OCI-LY7 (cell line): ENCODE data around the gene CDH2. TPM values are rescaled to one million over a fixed set of nuclear protein-coding genes. Genes with fewer than 3 reads are reported as not detected.

Experiments used
- BruUV-seq: library from RNA; stranded (reverse); fragments of 400-500 nt; replicated peaks from 2 replicates; lab custom pipeline; 2021; lab: Mats Ljungman, UMichigan
- CTCF ChIA-PET: fragments of 300-600 bp; sonication (Branson Sonifier 250); formaldehyde crosslinking; loops from one replicate; lab custom pipeline; 2022; ENCODE audit warnings: antibody characterized with exemption; ENCODE audit not compliant: unreplicated experiment; lab: Charles Lee
- POLR2A ChIA-PET: fragments of 300-600 bp; sonication (Branson Sonifier 250); formaldehyde crosslinking; loops from one replicate; lab custom pipeline; 2022; ENCODE audit warnings: antibody characterized with exemption; lab: Charles Lee
- DNase-seq: peaks from one replicate; pipeline ENCODE4 v3.0.0-alpha.2; 2015; ENCODE audit warnings: low spot score
- H2AFZ ChIP-seq: fragments of 200-600 bp; sonication (generic), shearing (Covaris generic); 2 replicates; pipeline ENCODE4 v1.6.1; 2014; ENCODE audit warnings: mild to moderate bottlenecking, antibody characterized with exemption, low read length, moderate library complexity
- H3K27ac ChIP-seq: fragments of 200-600 bp; sonication (generic); 2 replicates; pipeline ENCODE4 v1.5.1; 2014; ENCODE audit warnings: mixed run types, low read depth, mild to moderate bottlenecking, moderate library complexity, low read length, inconsistent platforms; ENCODE audit not compliant: poor library complexity, severe bottlenecking
- H3K36me3 ChIP-seq: fragments of 200-600 bp; sonication (generic); 2 replicates; pipeline ENCODE4 v1.6.1; 2014; ENCODE audit warnings: mild to moderate bottlenecking, antibody characterized with exemption, low read length, moderate library complexity, mixed read lengths; ENCODE audit not compliant: insufficient read depth
- H3K4me1 ChIP-seq: fragments of 200-600 bp; sonication (generic); 2 replicates; pipeline ENCODE4 v1.5.1; 2014; ENCODE audit warnings: mild to moderate bottlenecking, low read length; ENCODE audit not compliant: insufficient read depth, poor library complexity, severe bottlenecking
- H3K4me2 ChIP-seq: fragments of 200-600 bp; sonication (generic); 2 replicates; pipeline ENCODE4 v1.6.1; 2014; ENCODE audit warnings: mild to moderate bottlenecking, low read length
- H3K4me3 ChIP-seq: fragments of 200-600 bp; sonication (generic); 2 replicates; pipeline ENCODE4 v1.5.1; 2014; ENCODE audit warnings: mild to moderate bottlenecking, low read depth, low read length; ENCODE audit not compliant: poor library complexity, severe bottlenecking
- H3K79me2 ChIP-seq: fragments of 200-600 bp; sonication (generic); 2 replicates; pipeline ENCODE4 v1.6.1; 2016; ENCODE audit warnings: low read depth, mild to moderate bottlenecking, low read length, moderate library complexity, mixed read lengths; ENCODE audit not compliant: insufficient read depth
- H3K9me2 ChIP-seq: fragments of 200-600 bp; sonication (generic); 2 replicates; pipeline ENCODE4 v1.6.1; 2016; ENCODE audit warnings: mild to moderate bottlenecking, low read length, mixed read lengths; ENCODE audit not compliant: insufficient read depth
- H3K9me3 ChIP-seq: fragments of 200-600 bp; sonication (generic); 2 replicates; pipeline ENCODE4 v1.6.1; 2014; ENCODE audit warnings: mild to moderate bottlenecking, mixed run types, low read length, mixed read lengths
- H4K20me1 ChIP-seq: fragments of 200-600 bp; sonication (generic); 2 replicates; pipeline ENCODE4 v1.6.1; 2014; ENCODE audit warnings: mild to moderate bottlenecking, antibody characterized with exemption, low read length, moderate library complexity, mixed read lengths; ENCODE audit not compliant: insufficient read depth
- CTCF ChIP-seq: fragments of 200-600 bp; sonication (generic); conservative IDR thresholded peaks from 2 replicates; pipeline ENCODE4 v1.5.1; 2014; ENCODE audit warnings: mild to moderate bottlenecking, antibody characterized with exemption, low read length, moderate library complexity, mixed read lengths
- EZH2phosphoT487 ChIP-seq: fragments of 200-600 bp; sonication (generic); IDR thresholded peaks from 2 replicates; pipeline ENCODE4 v1.6.1; 2018; ENCODE audit warnings: low read depth, borderline replicate concordance, mild to moderate bottlenecking, mixed run types, antibody characterized with exemption, low read length, moderate library complexity, mixed read lengths
- intact Hi-C: fragments of 100-400 bp; cut with micrococcal nuclease; formaldehyde crosslinking; loops from one replicate; pipeline ENCODE4 v1.10.0; 2022; ENCODE audit not compliant: unreplicated experiment
- total RNA-seq, 2 experiments: library from RNA; depleted of rRNA in 1 of 2; stranded (reverse); fragments of >200 nt in 1 of 2; shearing (Covaris generic) in 1 of 2; gene quantifications; 2 replicates each; pipeline ENCODE4 v1.2.3, GENCODE V29; 2014 to 2022

Gene CDH2
- total RNA-seq, 2 experiments from 2014 or later: not detected

- H3K4me3 ChIP-seq: no peak overlapping the region
- DNase-seq: no peak
- no peak overlapping the region for H3K4me2 ChIP-seq
- H3K9me3 ChIP-seq: no peaks in the 10 kb centered on the region
- CTCF ChIA-PET: no interaction called here
- intact Hi-C loops: no loop called here
- H3K27ac ChIP-seq: no peak overlapping the region
- no peaks in the 10 kb centered on the region for H3K4me1 ChIP-seq
- no peak overlapping the region for H2AFZ ChIP-seq
- H4K20me1 ChIP-seq: no peaks in the 10 kb centered on the region
- H3K9me2 ChIP-seq: no peaks in the 10 kb centered on the region
- TF ChIP-seq EZH2phosphoT487 (no peak), CTCF (no peak)
- no peaks in the 10 kb centered on the region for H3K36me3 ChIP-seq
- no TSS peak for BruUV-seq
- no peaks in the 10 kb centered on the region for H3K79me2 ChIP-seq
- POLR2A ChIA-PET: no interaction called here
Measured at GRCh38 chr18:28086670-28087552, 90.0 kb downstream of the CDH2 start.

- Histone ChIP-seq H4K20me1 (no peaks in the 10 kb centered on the region), H3K79me2 (no peaks in the 10 kb centered on the region), H3K9me2 (no peaks in the 10 kb centered on the region), H2AFZ (peak overlapping the region; percentile 92; the same call in 1 of the 2 replicates), H3K4me2 (no peak overlapping the region; the same call in 1 of the 2 replicates), H3K36me3 (no peaks in the 10 kb centered on the region), H3K4me1 (peaks cover 22% of the 10 kb centered on the region), H3K9me3 (no peaks in the 10 kb centered on the region), H3K4me3 (no peak overlapping the region), H3K27ac (no peak overlapping the region)
- no TSS peak for BruUV-seq
- DNase-seq: no peak
- CTCF ChIA-PET: interaction anchor here (0.6 kb wide), 1 partner anchor 867 kb away, joined by 3 read pairs; no protein-coding TSS in a partner anchor
- TF ChIP-seq CTCF (no peak), EZH2phosphoT487 (no peak)
- POLR2A ChIA-PET: interaction anchor here (0.7 kb wide), 1 partner anchor 455 kb away, joined by 3 read pairs; no protein-coding TSS in a partner anchor
- intact Hi-C loops: no loop called here
Measured at GRCh38 chr18:28081516-28081915, 95.4 kb downstream of the CDH2 start.

- Histone ChIP-seq H3K9me2 (no peaks in the 10 kb centered on the region), H3K4me1 (peaks cover 22% of the 10 kb centered on the region), H4K20me1 (no peaks in the 10 kb centered on the region), H3K9me3 (no peaks in the 10 kb centered on the region), H3K79me2 (no peaks in the 10 kb centered on the region), H3K4me2 (peak overlapping the region; percentile 54), H3K27ac (peak overlapping the region; percentile 26), H3K4me3 (peak overlapping the region; percentile 15), H2AFZ (peak overlapping the region; percentile 92), H3K36me3 (no peaks in the 10 kb centered on the region)
- POLR2A ChIA-PET: interaction anchor here (0.7 kb wide), 2 partner anchors 22 to 454 kb away, joined by 3 read pairs; no protein-coding TSS in a partner anchor
- TF ChIP-seq EZH2phosphoT487 (no peak), CTCF (no peak)
- peak; percentile 74 for DNase-seq
- intact Hi-C loops: no loop called here
- BruUV-seq: no TSS peak
- CTCF ChIA-PET: interaction anchor here (0.6 kb wide), 1 partner anchor 866 kb away, joined by 3 read pairs; no protein-coding TSS in a partner anchor
Measured at GRCh38 chr18:28080876-28081300, 96.0 kb downstream of the CDH2 start.
